ENCODE measurements around the gene PPP1R14B. TPM values are rescaled to one million over a fixed set of nuclear protein-coding genes. Genes with fewer than 3 reads are reported as not detected.

Gene PPP1R14B
- total RNA-seq, 1 donor, result 26.4 TPM

Other genes starting within 250 kb of the PPP1R14B start
- gene FLRT1, start 211.0 kb downstream of the PPP1R14B start, total RNA-seq, result not detected
- 4.0 TPM for gene MACROD1, start 80.8 kb downstream of the PPP1R14B start, total RNA-seq
- gene STIP1, start 60.8 kb downstream of the PPP1R14B start, total RNA-seq, result 36.8 TPM
- gene FERMT3, start 40.2 kb downstream of the PPP1R14B start, total RNA-seq, result 105 TPM
- gene TRPT1, start 20.8 kb downstream of the PPP1R14B start, total RNA-seq, result 5.2 TPM
- gene NUDT22, start 20.7 kb downstream of the PPP1R14B start, total RNA-seq, result 19.4 TPM
- 13.1 TPM for gene DNAJC4, start 16.4 kb downstream of the PPP1R14B start, total RNA-seq
- 9.1 TPM for gene VEGFB, start 12.4 kb downstream of the PPP1R14B start, total RNA-seq
- 8.1 TPM for gene FKBP2, start 5.8 kb downstream of the PPP1R14B start, total RNA-seq
- gene PLCB3, start 4.6 kb upstream of the PPP1R14B start, total RNA-seq, result 3.7 TPM
- gene BAD, start 37.7 kb upstream of the PPP1R14B start, total RNA-seq, result 26.7 TPM
- 13.9 TPM for gene GPR137, start 38.9 kb upstream of the PPP1R14B start, total RNA-seq
- gene KCNK4, start 44.4 kb upstream of the PPP1R14B start, total RNA-seq, result not detected
- not detected for gene CATSPERZ, start 53.4 kb upstream of the PPP1R14B start, total RNA-seq
- 8.5 TPM for gene ESRRA, start 58.6 kb upstream of the PPP1R14B start, total RNA-seq
- gene TRMT112, start 70.6 kb upstream of the PPP1R14B start, total RNA-seq, result 62.1 TPM
- gene PRDX5, start 71.2 kb upstream of the PPP1R14B start, total RNA-seq, result 42.5 TPM
- 42.7 TPM for gene CCDC88B, start 93.3 kb upstream of the PPP1R14B start, total RNA-seq
- gene RPS6KA4, start 112.2 kb upstream of the PPP1R14B start, total RNA-seq, result 23.5 TPM

All from mononuclear cell (primary cell).